GM12801 (cell line): ENCODE measurements around the gene VSIR.

Experiments used
- CTCF ChIP-seq: IDR thresholded peaks from one replicate; pipeline ENCODE4 v1.5.1; 2011; ENCODE audit warnings: control low read depth; ENCODE audit not compliant: insufficient read length; ENCODE audit errors: extremely low read depth

The VSIR gene

GRCh38 chr10:71736570-71736952 is 36.8 kb downstream of the VSIR start:
- TF ChIP-seq CTCF = no peak

- no peak for TF ChIP-seq CTCF
These were observed 37.4 kb downstream of the VSIR start for GRCh38 chr10:71735709-71736569.

- TF ChIP-seq CTCF = no peak
These were observed 38.5 kb downstream of the VSIR start for GRCh38 chr10:71734797-71735196.

GRCh38 chr10:71731791-71732190 is 41.5 kb downstream of the VSIR start:
- no peak for TF ChIP-seq CTCF

GRCh38 chr10:71729161-71729636 is 44.1 kb downstream of the VSIR start:
- no peak for TF ChIP-seq CTCF

- TF ChIP-seq CTCF = no peak
These were observed 45.3 kb downstream of the VSIR start for GRCh38 chr10:71727738-71728737.

- TF ChIP-seq CTCF = no peak
These were observed 46.1 kb downstream of the VSIR start for GRCh38 chr10:71727105-71727737.
